H1 (cell line): ENCODE data around the gene CEP128. TPM values are rescaled to one million over a fixed set of nuclear protein-coding genes. Genes with fewer than 3 reads are reported as not detected.

Source experiments
- CTCF ChIA-PET: fragments of 300-600 bp; sonication (Branson Sonifier 250); formaldehyde crosslinking; loops from one replicate; lab custom pipeline; 2021; ENCODE audit not compliant: partially characterized antibody; lab: Charles Lee
- POLR2A ChIA-PET: fragments of 300-600 bp; sonication (Branson Sonifier 250); formaldehyde crosslinking; loops from one replicate; lab custom pipeline; 2021; ENCODE audit warnings: inconsistent platforms; ENCODE audit not compliant: partially characterized antibody; lab: Charles Lee
- DNase-seq, 2 experiments: peaks; one replicate each; pipeline versions ENCODE4 v3.0.0 to v3.0.0-alpha.2; 2010 to 2022; ENCODE audit warnings: low spot score in 2 of 2, low read depth in 1 of 2, mixed read lengths in 1 of 2
- FAIRE-seq: peaks from 2 replicates; lab custom pipeline; 2011; peaks lifted over from hg19 to GRCh38; lab: Jason Lieb, UNC
- H2AFZ ChIP-seq: 2 replicates; pipeline ENCODE4 v1.8.1; 2012; ENCODE audit warnings: low read length, inconsistent platforms
- H2AK5ac ChIP-seq: 2 replicates; pipeline ENCODE4 v1.6.1; 2013; ENCODE audit warnings: low read depth, low read length
- H2BK120ac ChIP-seq: replicated peaks from 2 replicates; pipeline ENCODE3; 2013; ENCODE audit warnings: low read depth, low read length, inconsistent platforms
- H2BK12ac ChIP-seq: 2 replicates; pipeline ENCODE4 v1.6.1; 2013; ENCODE audit warnings: low read depth, low read length
- H2BK15ac ChIP-seq: 2 replicates; pipeline ENCODE4 v1.6.1; 2013; ENCODE audit warnings: low read length
- H2BK20ac ChIP-seq: 2 replicates; pipeline ENCODE4 v1.6.1; 2013; ENCODE audit warnings: low read length
- H2BK5ac ChIP-seq: 2 replicates; pipeline ENCODE4 v1.6.1; 2013; ENCODE audit warnings: low read depth, low read length
- H3K14ac ChIP-seq: 2 replicates; pipeline ENCODE4 v1.6.1; 2013; ENCODE audit warnings: inconsistent platforms; ENCODE audit not compliant: insufficient read length
- H3K18ac ChIP-seq: 2 replicates; pipeline ENCODE4 v1.6.1; 2013; ENCODE audit warnings: low read length; ENCODE audit errors: extremely low read depth
- H3K23ac ChIP-seq: 2 replicates; pipeline ENCODE4 v1.6.1; 2013; ENCODE audit warnings: inconsistent platforms; ENCODE audit not compliant: insufficient read length
- H3K23me2 ChIP-seq: 2 replicates; pipeline ENCODE4 v1.6.1; 2013; ENCODE audit warnings: low read depth, low read length
- H3K27ac ChIP-seq: 2 replicates; pipeline ENCODE4 v1.6.1; 2011; ENCODE audit warnings: low read depth, low read length, inconsistent platforms
- H3K27me3 ChIP-seq, 4 experiments: replicated peaks in 1 of 4; 1 replicate in 1 of 4; 2 replicates in 3 of 4; pipeline versions ENCODE4 v1.6.1 to v1.8.1; 2011 to 2013; ENCODE audit warnings: low read length in 3 of 4, mild to moderate bottlenecking in 3 of 4, inconsistent platforms in 2 of 4, mixed read lengths in 2 of 4, moderate library complexity in 1 of 4; ENCODE audit not compliant: control insufficient read depth in 3 of 4, insufficient read depth in 3 of 4; ENCODE audit errors: extremely low read depth in 1 of 4
- H3K36me3 ChIP-seq, 4 experiments: 2 replicates each; pipeline versions ENCODE4 v1.6.1 to v1.8.1; 2011 to 2013; ENCODE audit warnings: mild to moderate bottlenecking in 4 of 4, low read length in 3 of 4, moderate library complexity in 2 of 4, control low read depth in 1 of 4, inconsistent platforms in 1 of 4; ENCODE audit not compliant: insufficient read depth in 4 of 4, control insufficient read depth in 2 of 4
- H3K4ac ChIP-seq: replicated peaks from 2 replicates; pipeline ENCODE3; 2013; ENCODE audit warnings: low read length, low read depth, mixed read lengths, inconsistent platforms; ENCODE audit not compliant: insufficient read length
- H3K4me1 ChIP-seq, 4 experiments: replicated peaks in 1 of 4; 1 replicate in 1 of 4; 2 replicates in 3 of 4; pipeline versions ENCODE4 v1.6.1 to v1.8.1; 2011 to 2013; ENCODE audit warnings: low read length in 3 of 4, inconsistent platforms in 2 of 4, mixed read lengths in 1 of 4; ENCODE audit not compliant: insufficient read depth in 4 of 4, control insufficient read depth in 3 of 4
- H3K4me2 ChIP-seq, 2 experiments: 2 replicates each; pipeline versions ENCODE4 v1.6.1 to v1.8.1; 2011 to 2013; ENCODE audit warnings: low read depth in 2 of 2, low read length in 2 of 2, control low read depth in 1 of 2, inconsistent platforms in 1 of 2, mild to moderate bottlenecking in 1 of 2; ENCODE audit not compliant: insufficient read depth in 1 of 2
- H3K4me3 ChIP-seq, 4 experiments: fragments of 200-600, 300-600 bp in 1 of 4; sonication (generic), shearing (Covaris generic), sonication (Bioruptor Twin) in 1 of 4; 2 replicates each; pipeline versions ENCODE4 v1.5.1 to v1.8.1; 2011 to 2016; ENCODE audit warnings: low read length in 4 of 4, low read depth in 3 of 4, control low read depth in 2 of 4, inconsistent platforms in 2 of 4, mild to moderate bottlenecking in 2 of 4, mixed read lengths in 1 of 4, moderate library complexity in 1 of 4; ENCODE audit not compliant: insufficient read depth in 2 of 4; ENCODE audit errors: extremely low read depth in 1 of 4
- H3K56ac ChIP-seq: replicated peaks from 2 replicates; pipeline ENCODE3; 2013; ENCODE audit warnings: low read depth, mild to moderate bottlenecking, mixed read lengths, low read length, inconsistent platforms; ENCODE audit not compliant: insufficient read length
- H3K79me1 ChIP-seq: 2 replicates; pipeline ENCODE4 v1.6.1; 2013; ENCODE audit warnings: low read depth, low read length, control low read depth
- H3K79me2 ChIP-seq, 2 experiments: 2 replicates each; pipeline versions ENCODE4 v1.6.1 to v1.8.1; 2012 to 2013; ENCODE audit warnings: low read length in 2 of 2, mild to moderate bottlenecking in 2 of 2, inconsistent platforms in 1 of 2; ENCODE audit not compliant: insufficient read depth in 2 of 2, control insufficient read depth in 1 of 2
- H3K9ac ChIP-seq, 4 experiments: replicated peaks in 1 of 4; 1 replicate in 1 of 4; 2 replicates in 3 of 4; pipeline versions ENCODE4 v1.6.1 to v1.8.1; 2011 to 2013; ENCODE audit warnings: low read depth in 3 of 4, low read length in 3 of 4, control low read depth in 2 of 4, mild to moderate bottlenecking in 2 of 4, moderate library complexity in 2 of 4, inconsistent platforms in 1 of 4; ENCODE audit errors: extremely low read depth in 1 of 4
- H3K9me3 ChIP-seq, 2 experiments: 2 replicates each; pipeline versions ENCODE4 v1.6.1 to v1.8.1; 2012 to 2013; ENCODE audit warnings: mild to moderate bottlenecking in 2 of 2, moderate library complexity in 2 of 2, control low read depth in 1 of 2, inconsistent platforms in 1 of 2, low read depth in 1 of 2, low read length in 1 of 2, mixed read lengths in 1 of 2; ENCODE audit not compliant: insufficient read depth in 2 of 2
- H4K20me1 ChIP-seq, 2 experiments: replicated peaks in 1 of 2; 2 replicates each; pipeline versions ENCODE3 to v1.8.1; 2011 to 2013; ENCODE audit warnings: inconsistent platforms in 2 of 2, low read length in 2 of 2, mild to moderate bottlenecking in 1 of 2; ENCODE audit not compliant: insufficient read depth in 2 of 2, control insufficient read depth in 1 of 2
- H4K5ac ChIP-seq: 2 replicates; pipeline ENCODE4 v1.6.1; 2013; ENCODE audit warnings: low read length, low read depth, mixed read lengths, inconsistent platforms; ENCODE audit not compliant: insufficient read length
- H4K8ac ChIP-seq: 2 replicates; pipeline ENCODE4 v1.8.0; 2013; ENCODE audit warnings: mild to moderate bottlenecking, moderate library complexity, low read length, inconsistent platforms; ENCODE audit not compliant: insufficient read depth; ENCODE audit errors: extremely low read depth
- H4K91ac ChIP-seq: replicated peaks from 2 replicates; pipeline ENCODE3; 2013; ENCODE audit warnings: low read length, mixed read lengths, inconsistent platforms; ENCODE audit not compliant: insufficient read length
- BCL11A ChIP-seq, 2 experiments: IDR thresholded peaks; one replicate each; pipeline ENCODE4 v1.6.1; 2011; ENCODE audit warnings: low read depth in 2 of 2, low read length in 2 of 2, mild to moderate bottlenecking in 2 of 2
- BRCA1 ChIP-seq: IDR thresholded peaks from 2 replicates; pipeline ENCODE4 v1.6.1; 2012; ENCODE audit warnings: low read depth, low read length, improper control_type of control experiment
- SIX5 ChIP-seq: IDR thresholded peaks from 2 replicates; pipeline ENCODE4 v1.6.1; 2011; ENCODE audit warnings: mild to moderate bottlenecking, low read depth, low read length
- WGBS, 2 experiments: shearing (Covaris generic) in 1 of 2; methylation state at CpG; one replicate each; pipeline versions ENCODE4 v1.1.6 to v1.1.7; 2013 to 2015; ENCODE audit warnings: low lambda C conversion rate in 2 of 2, mixed read lengths in 2 of 2, inconsistent platforms in 1 of 2, low coverage in 1 of 2, missing lambda C conversion rate in 1 of 2; ENCODE audit not compliant: insufficient replicate concordance in 2 of 2, insufficient coverage in 1 of 2, insufficient read length in 1 of 2; ENCODE audit errors: extremely low coverage in 1 of 2, missing lambda C conversion rate in 1 of 2; 5-methylcytosine and 5-hydroxymethylcytosine counted together
- polyA plus RNA-seq, 7 experiments: library from polyadenylated mRNA; depleted of rRNA in 3 of 7; stranded (reverse) in 5 of 7; unstranded in 2 of 7; fragments of >200 nt in 5 of 7; fragments of 200-250 nt in 2 of 7; gene quantifications; 1 replicate in 5 of 7; 2 replicates in 1 of 7; 4 replicates in 1 of 7; pipeline versions ENCODE4 v1.2.1 to v1.2.3, GENCODE V29; 2011 to 2013; ENCODE audit warnings: missing spikeins in 2 of 7, mixed read lengths in 2 of 7
- total RNA-seq: library from RNA; stranded (reverse); fragmentation: NEBNext Ultra II Directional; extraction: Animal tissue kit (Norgen Biotek cat#: 25700); gene quantifications from 2 replicates; pipeline ENCODE4 v1.2.1, GENCODE V29; 2021

Gene CEP128
- total and polyA plus RNA-seq, 2 of the 8 experiments (the other 6 are each of a cell fraction or from before 2014, with no cell fraction given): 1.9 to 17.0 TPM

DNA sequence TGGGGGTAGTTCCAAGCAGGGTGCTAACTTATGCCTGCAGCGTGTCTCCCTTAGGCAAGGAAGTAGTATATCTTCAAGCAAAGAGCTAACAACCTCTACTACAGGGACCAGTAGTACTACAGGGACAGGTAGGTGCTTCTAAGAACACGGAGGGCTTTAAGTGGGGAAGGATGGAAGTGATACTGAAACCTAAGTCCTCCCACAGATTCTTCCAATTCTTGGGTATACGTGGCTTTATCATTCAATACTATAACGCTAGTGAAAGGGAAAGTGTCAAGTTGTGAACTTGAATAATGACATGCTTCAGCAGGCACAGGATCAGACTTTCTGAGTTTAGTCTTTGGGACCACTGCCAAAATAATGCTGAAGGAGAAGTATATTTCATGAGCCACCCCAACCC, 241.7 kb downstream of the CEP128 start:
- H3K4ac ChIP-seq: no peak overlapping the region
- POLR2A ChIA-PET: no interaction called here
- H3K4me3 ChIP-seq: no peak overlapping the region
- DNase-seq (no peak), FAIRE-seq (no peak)
- no peak overlapping the region for H2BK20ac ChIP-seq
- TF ChIP-seq BRCA1 (no peak), BCL11A (IDR thresholded peaks at IDR 0.05; ENCODE audit: low read depth in 2 of 2, low read length in 2 of 2) (no peak), SIX5 (no peak)
- no peak overlapping the region for H3K23ac ChIP-seq
- H3K36me3 ChIP-seq: no peaks in the 10 kb centered on the region
- no peak overlapping the region for H3K27ac ChIP-seq
- H3K18ac ChIP-seq: no peak overlapping the region
- no peak overlapping the region for H4K5ac ChIP-seq
- H3K4me2 ChIP-seq: no peak overlapping the region
- CTCF ChIA-PET: no interaction called here
- no peak overlapping the region for H2BK5ac ChIP-seq
- WGBS, 2 experiments: 89% methylated on average over 4 of the region's 4 CpGs; no CpG with 5 or more reads in 1 of the 2 experiments
- H2BK120ac ChIP-seq: no peak overlapping the region
- H4K8ac ChIP-seq: no peak overlapping the region
- H3K14ac ChIP-seq: no peak overlapping the region
- H3K79me1 ChIP-seq: no peaks in the 10 kb centered on the region
- no peak overlapping the region for H4K91ac ChIP-seq
- H3K9ac ChIP-seq: no peak overlapping the region
- H2BK12ac ChIP-seq: no peak overlapping the region
- no peaks in the 10 kb centered on the region for H3K27me3 ChIP-seq
- no peaks in the 10 kb centered on the region for H4K20me1 ChIP-seq
- H2BK15ac ChIP-seq: no peak overlapping the region
- H3K9me3 ChIP-seq: no peaks in the 10 kb centered on the region
- H3K4me1 ChIP-seq: no peaks in the 10 kb centered on the region
- no peak overlapping the region for H2AFZ ChIP-seq
- H3K23me2 ChIP-seq: no peaks in the 10 kb centered on the region
- H2AK5ac ChIP-seq: no peak overlapping the region
- no peak overlapping the region for H3K56ac ChIP-seq
- H3K79me2 ChIP-seq: no peaks in the 10 kb centered on the region
